Measurements from ENCODE around the gene PTX4.

The PTX4 gene

DNA sequence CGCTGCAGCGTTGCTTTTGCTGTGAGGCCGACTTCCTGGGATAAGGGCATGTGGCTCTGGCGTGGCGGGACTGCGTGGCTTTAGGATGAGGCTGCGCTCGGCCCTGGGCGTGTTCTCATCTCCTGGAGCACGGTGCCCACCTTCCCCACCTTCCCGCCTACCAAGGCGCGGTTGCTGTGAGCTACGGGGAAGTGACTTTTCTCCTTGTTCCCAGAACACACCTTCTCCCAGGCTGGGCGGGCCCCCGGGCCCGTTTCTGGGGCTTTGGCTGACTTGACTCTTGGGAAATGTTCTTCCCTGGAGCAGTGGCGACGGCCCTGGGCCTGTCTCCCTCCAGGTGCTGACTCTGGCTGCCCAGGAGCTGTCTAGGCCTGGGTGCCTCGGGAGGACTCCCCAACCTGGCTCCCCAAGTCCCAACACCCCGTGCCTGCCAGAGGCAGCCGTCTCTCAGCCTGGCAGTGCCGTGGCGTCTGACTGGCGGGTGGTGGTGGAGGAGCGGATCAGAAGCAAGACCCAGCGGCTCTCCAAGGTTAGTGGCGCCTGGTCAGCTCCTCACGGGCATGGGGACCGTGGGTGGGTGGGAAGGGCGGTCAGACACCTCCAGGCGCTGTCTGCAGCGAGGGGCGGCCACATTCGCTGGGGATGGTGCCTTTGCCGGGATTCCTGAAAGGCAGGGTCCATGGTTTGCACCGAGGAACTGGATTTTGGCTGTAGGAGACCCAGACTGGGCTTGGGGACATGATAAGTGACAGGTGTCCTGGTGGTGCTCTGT is 16.5 kb upstream of the PTX4 start:
- H3K4me3 ChIP-seq (ENCODE audit: low read length): no peak overlapping the region
- no peak overlapping the region for H3K27ac ChIP-seq (ENCODE audit: low read length)
- no peak overlapping the region for H3K9ac ChIP-seq (ENCODE audit: low read length)
- no peaks in the 10 kb centered on the region for H3K4me1 ChIP-seq (ENCODE audit: control insufficient read depth, low read depth, low read length)
- peaks cover 34% of the 10 kb centered on the region for H3K36me3 ChIP-seq (ENCODE audit: control insufficient read depth, low read depth, low read length)
- no peaks in the 10 kb centered on the region for H3K9me3 ChIP-seq (ENCODE audit: control insufficient read depth, low read depth, low read length)
- H3K27me3 ChIP-seq (ENCODE audit: control insufficient read depth, insufficient read depth, low read length): no peaks in the 10 kb centered on the region

DNA sequence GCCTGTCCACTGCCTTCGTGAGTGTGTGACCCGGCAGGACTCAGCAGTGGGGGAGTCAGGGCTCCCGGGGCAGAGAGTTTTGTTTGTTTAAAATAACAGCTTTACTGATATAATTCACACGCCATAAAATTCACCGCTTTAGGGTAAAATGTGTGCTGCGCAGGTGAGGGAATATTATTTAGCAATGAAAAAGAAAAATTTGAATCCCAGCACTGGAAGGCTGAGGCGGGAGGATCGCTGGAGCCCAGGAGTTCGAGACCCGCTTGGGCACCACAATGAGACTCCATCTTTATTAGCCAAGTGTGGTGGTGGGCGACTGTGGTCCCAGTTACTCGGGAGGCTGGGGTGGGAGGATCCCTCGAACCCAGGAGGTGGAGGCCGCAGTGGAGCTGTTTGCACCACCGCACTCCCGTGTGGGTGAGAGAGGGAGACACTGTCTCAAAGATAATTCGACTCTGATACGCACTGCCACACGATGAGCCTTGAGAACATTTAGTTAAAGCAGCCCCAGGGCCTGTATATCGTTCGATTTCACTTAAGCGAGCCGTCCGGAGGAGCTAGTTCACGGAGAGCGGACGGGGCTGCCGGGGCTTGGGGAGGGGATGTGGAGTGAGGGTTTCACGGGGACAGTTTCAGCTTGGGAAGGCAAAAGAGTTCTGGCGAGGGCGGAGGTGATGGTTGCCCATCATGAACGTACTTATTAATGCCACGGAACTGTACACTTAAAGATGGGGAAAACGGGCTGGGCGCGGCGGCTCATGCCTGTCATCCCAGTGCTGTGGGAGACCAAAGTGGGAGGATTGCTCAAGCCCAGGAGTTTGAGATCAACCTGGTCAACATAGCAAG is 14.6 kb upstream of the PTX4 start:
- Histone ChIP-seq H3K4me1 (ENCODE audit: control insufficient read depth, low read depth, low read length) (no peaks in the 10 kb centered on the region), H3K9ac (ENCODE audit: low read length) (no peak overlapping the region), H3K27me3 (ENCODE audit: control insufficient read depth, insufficient read depth, low read length) (no peaks in the 10 kb centered on the region), H3K27ac (ENCODE audit: low read length) (no peak overlapping the region), H3K36me3 (ENCODE audit: control insufficient read depth, low read depth, low read length) (peaks cover 41% of the 10 kb centered on the region), H3K4me3 (ENCODE audit: low read length) (no peak overlapping the region), H3K9me3 (ENCODE audit: control insufficient read depth, low read depth, low read length) (no peaks in the 10 kb centered on the region)

DNA sequence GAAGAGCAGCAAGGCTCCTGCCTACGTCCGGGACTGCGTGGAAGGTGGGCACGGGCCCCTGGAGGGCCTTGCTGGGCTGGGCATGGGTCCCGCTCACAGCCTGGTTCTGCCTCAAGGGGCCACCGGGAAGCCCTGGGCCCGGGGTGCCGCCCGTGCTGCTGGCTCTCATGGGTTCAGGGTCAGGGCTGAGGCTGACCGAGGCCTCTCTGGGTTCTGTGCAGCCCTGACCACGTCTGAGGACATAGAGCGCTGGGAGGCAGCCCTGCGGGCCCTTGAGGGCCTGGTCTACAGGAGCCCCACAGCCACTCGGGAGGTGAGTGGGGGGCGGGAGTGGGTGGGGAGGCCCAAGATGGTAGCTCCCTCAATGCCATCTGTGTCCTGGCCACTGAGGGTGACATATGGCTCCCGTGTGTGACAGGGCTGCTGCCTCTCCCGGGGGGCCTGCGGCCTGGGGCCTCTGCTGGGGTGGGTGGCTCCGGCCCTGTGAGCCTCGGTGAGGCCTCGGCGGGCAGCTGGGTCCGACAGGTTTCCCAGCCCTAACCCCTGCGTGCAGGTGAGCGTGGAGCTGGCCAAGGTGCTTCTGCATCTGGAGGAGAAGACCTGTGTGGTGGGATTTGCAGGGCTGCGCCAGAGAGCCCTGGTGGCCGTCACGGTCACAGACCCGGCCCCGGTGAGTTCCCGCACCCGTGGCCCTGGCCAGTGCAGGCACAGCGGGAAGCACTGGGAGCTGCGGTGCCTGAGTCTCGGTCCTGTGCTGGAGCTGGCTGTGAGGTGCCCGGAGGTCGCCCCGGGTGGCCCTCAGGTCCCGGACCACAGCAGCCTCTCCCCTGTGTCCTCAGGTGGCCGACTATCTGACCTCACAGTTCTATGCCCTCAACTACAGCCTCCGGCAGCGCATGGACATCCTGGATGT is 13.6 kb upstream of the PTX4 start:
- H3K27ac ChIP-seq (ENCODE audit: low read length): no peak overlapping the region
- H3K4me3 ChIP-seq (ENCODE audit: low read length): no peak overlapping the region
- H3K4me1 ChIP-seq (ENCODE audit: control insufficient read depth, low read depth, low read length): no peaks in the 10 kb centered on the region
- no peak overlapping the region for H3K9ac ChIP-seq (ENCODE audit: low read length)
- H3K36me3 ChIP-seq (ENCODE audit: control insufficient read depth, low read depth, low read length): peaks cover 49% of the 10 kb centered on the region
- no peaks in the 10 kb centered on the region for H3K9me3 ChIP-seq (ENCODE audit: control insufficient read depth, low read depth, low read length)
- H3K27me3 ChIP-seq (ENCODE audit: control insufficient read depth, insufficient read depth, low read length): no peaks in the 10 kb centered on the region

DNA sequence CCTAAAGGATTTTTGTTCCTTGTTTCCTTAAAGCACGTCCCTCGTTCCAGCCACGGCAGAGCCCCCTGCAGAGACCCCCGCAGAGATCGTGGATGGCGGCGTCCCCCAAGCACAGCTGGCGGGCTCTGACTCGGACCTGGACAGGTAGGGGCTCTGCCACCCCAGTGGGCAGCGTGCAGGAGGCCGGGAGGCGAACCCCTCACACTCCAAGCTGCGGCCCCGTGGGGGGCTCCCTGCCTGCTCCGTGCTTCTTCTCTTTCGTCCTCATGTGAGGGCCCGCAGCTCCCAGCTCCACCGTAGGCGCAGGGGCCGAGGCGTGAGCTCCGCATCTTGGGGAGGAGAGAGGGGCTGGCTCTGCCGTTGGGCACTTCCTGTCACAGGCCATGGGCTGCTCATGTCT is 12.9 kb upstream of the PTX4 start:
- Histone ChIP-seq H3K27ac (ENCODE audit: low read length) (no peak overlapping the region), H3K9me3 (ENCODE audit: control insufficient read depth, low read depth, low read length) (no peaks in the 10 kb centered on the region), H3K4me3 (ENCODE audit: low read length) (no peak overlapping the region), H3K4me1 (ENCODE audit: control insufficient read depth, low read depth, low read length) (no peaks in the 10 kb centered on the region), H3K9ac (ENCODE audit: low read length) (no peak overlapping the region), H3K36me3 (ENCODE audit: control insufficient read depth, low read depth, low read length) (peaks cover 47% of the 10 kb centered on the region), H3K27me3 (ENCODE audit: control insufficient read depth, insufficient read depth, low read length) (no peaks in the 10 kb centered on the region)

DNA sequence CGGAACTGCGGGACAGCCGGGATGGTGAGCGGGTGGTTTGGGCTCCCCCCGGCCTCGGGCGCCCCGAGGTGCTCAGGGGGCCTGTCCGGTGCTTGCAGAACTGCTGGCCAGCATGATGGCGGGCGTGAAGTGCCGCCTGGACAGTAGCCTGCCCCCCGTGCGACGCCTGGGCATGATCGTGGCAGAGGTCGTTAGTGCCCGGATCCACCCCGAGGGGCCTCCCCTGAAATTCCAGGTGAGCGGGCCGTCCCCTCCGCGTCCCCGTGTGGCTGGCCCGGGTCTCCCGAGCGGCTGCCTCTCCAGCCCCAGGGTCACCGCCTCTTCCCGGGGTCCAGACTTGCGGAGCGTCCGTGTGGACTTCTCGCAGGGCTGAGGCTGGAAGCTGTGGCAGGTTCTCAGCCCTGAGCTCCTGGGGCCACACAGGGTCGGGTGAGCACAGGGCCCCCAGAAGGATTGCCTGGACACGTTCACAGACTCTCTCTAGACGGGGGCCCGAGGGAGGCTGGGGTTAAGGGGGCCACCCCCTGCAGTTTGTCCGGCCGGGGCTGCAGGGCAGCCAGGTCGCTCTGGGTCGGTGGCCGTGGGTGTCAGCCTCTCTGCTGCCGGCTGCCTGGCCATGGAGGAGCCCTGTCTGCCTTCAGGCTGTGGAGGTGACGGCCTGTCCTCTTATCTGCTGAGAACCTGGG is 11.9 kb upstream of the PTX4 start:
- Histone ChIP-seq H3K27me3 (ENCODE audit: control insufficient read depth, insufficient read depth, low read length) (no peaks in the 10 kb centered on the region), H3K27ac (ENCODE audit: low read length) (no peak overlapping the region), H3K4me3 (ENCODE audit: low read length) (no peak overlapping the region), H3K4me1 (ENCODE audit: control insufficient read depth, low read depth, low read length) (no peaks in the 10 kb centered on the region), H3K9me3 (ENCODE audit: control insufficient read depth, low read depth, low read length) (no peaks in the 10 kb centered on the region), H3K9ac (ENCODE audit: low read length) (no peak overlapping the region), H3K36me3 (ENCODE audit: control insufficient read depth, low read depth, low read length) (peaks cover 49% of the 10 kb centered on the region)

DNA sequence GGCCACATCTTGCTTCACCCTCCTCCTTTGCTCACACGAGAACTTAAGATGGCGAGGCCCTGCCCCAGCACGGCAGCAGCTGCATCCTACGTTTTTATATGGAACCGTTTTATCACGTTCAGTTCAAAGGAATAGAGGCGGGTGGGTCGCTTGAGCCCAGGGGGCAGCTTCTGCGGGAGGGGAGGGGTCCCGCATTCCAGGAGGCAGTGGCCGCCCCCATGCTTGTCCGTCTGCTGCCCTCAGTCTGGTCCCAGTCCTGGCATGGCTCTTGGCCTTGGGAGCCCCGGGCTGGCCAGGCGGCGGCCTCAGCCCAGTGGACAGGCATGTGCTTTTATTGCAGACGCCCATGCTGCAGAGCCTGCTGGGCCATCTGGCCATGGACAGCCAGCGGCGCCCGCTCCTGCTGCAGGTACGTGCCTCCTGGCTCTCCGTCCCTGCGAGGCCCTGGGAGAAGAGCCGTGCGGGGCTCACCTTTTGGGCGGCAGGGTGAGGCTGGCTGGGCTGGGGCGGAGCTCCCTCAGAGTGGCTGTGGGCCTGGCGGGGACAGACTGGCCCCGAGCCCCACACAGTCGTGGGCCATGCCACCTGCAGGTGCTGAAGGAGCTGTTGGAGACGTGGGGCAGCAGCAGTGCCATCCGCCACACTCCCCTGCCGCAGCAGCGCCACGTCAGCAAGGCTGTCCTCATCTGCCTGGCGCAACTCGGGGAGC is 11.2 kb upstream of the PTX4 start:
- H3K9ac ChIP-seq (ENCODE audit: low read length): no peak overlapping the region
- no peak overlapping the region for H3K4me3 ChIP-seq (ENCODE audit: low read length)
- no peaks in the 10 kb centered on the region for H3K9me3 ChIP-seq (ENCODE audit: control insufficient read depth, low read depth, low read length)
- no peaks in the 10 kb centered on the region for H3K27me3 ChIP-seq (ENCODE audit: control insufficient read depth, insufficient read depth, low read length)
- H3K4me1 ChIP-seq (ENCODE audit: control insufficient read depth, low read depth, low read length): no peaks in the 10 kb centered on the region
- H3K36me3 ChIP-seq (ENCODE audit: control insufficient read depth, low read depth, low read length): peaks cover 51% of the 10 kb centered on the region
- H3K27ac ChIP-seq (ENCODE audit: low read length): no peak overlapping the region

DNA sequence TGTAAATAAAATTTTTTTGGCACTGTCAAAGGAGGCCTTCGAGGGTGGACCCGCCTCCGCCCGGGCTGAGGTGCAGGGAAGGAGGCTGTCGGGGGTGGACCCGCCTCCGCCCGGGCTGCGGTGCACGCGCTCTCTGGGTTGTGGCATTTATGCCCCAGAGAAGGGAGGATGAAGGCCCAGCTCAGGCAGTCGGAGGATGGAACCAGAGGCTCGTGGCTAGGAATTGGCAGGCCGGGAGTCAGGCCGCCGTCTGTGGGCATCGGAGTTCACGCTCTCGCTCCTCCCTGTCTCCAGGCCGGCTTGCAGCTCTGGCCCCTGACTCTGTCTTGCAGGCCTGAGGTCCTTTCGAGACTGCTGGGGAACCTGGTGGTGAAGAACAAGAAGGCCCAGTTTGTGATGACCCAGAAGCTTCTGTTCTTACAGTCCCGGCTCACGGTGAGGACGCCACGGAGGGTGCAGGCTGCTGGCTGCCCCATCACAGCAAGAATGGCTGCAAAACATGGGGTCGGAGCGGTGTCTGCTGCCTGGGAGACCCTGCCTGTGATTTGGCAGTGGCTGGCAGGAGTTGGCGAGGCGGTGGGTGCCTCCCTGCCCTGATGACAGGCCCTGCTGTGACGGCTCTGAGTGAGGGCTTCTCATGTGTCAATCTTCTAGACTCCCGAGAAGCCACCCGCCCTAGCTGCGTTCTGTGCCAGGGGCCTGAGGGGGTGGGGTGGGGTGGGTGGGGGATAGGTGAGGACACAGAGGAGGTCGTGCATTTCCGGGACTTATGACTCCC is 10.3 kb upstream of the PTX4 start:
- H3K27ac ChIP-seq (ENCODE audit: low read length): no peak overlapping the region
- no peaks in the 10 kb centered on the region for H3K9me3 ChIP-seq (ENCODE audit: control insufficient read depth, low read depth, low read length)
- no peak overlapping the region for H3K4me3 ChIP-seq (ENCODE audit: low read length)
- peaks cover 51% of the 10 kb centered on the region for H3K36me3 ChIP-seq (ENCODE audit: control insufficient read depth, low read depth, low read length)
- H3K9ac ChIP-seq (ENCODE audit: low read length): no peak overlapping the region
- H3K27me3 ChIP-seq (ENCODE audit: control insufficient read depth, insufficient read depth, low read length): no peaks in the 10 kb centered on the region
- no peaks in the 10 kb centered on the region for H3K4me1 ChIP-seq (ENCODE audit: control insufficient read depth, low read depth, low read length)

DNA sequence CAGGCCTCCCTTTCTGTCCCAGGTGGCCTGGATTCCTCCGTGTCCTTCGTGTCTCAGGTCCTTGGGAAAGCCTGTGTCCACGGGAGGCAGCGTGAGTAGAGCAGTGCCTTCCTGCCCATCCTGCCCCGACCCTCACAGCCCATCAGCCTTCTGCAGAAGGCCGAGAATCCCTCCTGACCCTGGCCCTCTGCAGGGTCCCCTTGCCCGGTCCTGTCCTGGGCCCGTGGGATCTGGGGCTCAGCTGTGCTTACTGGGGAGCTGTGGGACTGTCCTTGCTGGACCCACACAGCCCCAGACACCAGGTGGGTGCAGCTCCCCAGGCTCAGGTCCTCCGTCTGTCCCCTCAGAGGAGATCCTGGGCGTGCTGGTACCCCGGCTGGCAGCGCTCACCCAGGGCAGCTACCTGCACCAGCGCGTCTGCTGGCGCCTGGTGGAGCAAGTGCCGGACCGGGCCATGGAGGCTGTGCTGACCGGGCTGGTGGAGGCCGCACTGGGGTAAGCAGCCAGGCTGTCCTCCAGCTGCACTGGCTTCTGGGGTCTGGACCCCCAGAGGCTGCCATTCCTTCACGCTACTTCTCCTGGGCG is 8.4 kb upstream of the PTX4 start:
- no peaks in the 10 kb centered on the region for H3K4me1 ChIP-seq (ENCODE audit: control insufficient read depth, low read depth, low read length)
- H3K4me3 ChIP-seq (ENCODE audit: low read length): no peak overlapping the region
- H3K9ac ChIP-seq (ENCODE audit: low read length): no peak overlapping the region
- H3K27ac ChIP-seq (ENCODE audit: low read length): no peak overlapping the region
- H3K27me3 ChIP-seq (ENCODE audit: control insufficient read depth, insufficient read depth, low read length): no peaks in the 10 kb centered on the region
- no peaks in the 10 kb centered on the region for H3K9me3 ChIP-seq (ENCODE audit: control insufficient read depth, low read depth, low read length)
- peaks cover 35% of the 10 kb centered on the region for H3K36me3 ChIP-seq (ENCODE audit: control insufficient read depth, low read depth, low read length)

DNA sequence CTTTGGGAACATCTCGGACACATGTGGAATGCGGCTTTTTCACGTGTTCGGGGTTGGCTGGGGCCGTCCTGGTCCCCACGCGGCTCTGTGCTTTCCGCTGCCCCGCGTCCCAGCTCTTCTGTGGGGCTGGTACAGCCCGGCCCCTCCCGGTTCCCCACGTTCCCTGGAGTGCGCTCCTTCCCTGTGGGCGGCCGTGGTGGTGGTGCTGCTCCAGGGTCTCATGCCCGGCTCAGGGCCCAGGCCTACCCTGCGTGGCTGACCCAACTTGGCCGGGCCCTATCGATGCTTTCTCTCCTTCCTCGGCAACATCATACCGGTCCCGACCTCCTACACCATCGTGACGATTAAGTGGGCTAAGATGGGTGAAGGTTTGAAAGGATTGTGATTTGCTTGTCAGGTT is 7.7 kb upstream of the PTX4 start:
- H3K4me3 ChIP-seq (ENCODE audit: low read length): no peak overlapping the region
- no peaks in the 10 kb centered on the region for H3K9me3 ChIP-seq (ENCODE audit: control insufficient read depth, low read depth, low read length)
- no peaks in the 10 kb centered on the region for H3K4me1 ChIP-seq (ENCODE audit: control insufficient read depth, low read depth, low read length)
- no peak overlapping the region for H3K27ac ChIP-seq (ENCODE audit: low read length)
- H3K9ac ChIP-seq (ENCODE audit: low read length): no peak overlapping the region
- H3K27me3 ChIP-seq (ENCODE audit: control insufficient read depth, insufficient read depth, low read length): no peaks in the 10 kb centered on the region
- H3K36me3 ChIP-seq (ENCODE audit: control insufficient read depth, low read depth, low read length): peaks cover 32% of the 10 kb centered on the region

DNA sequence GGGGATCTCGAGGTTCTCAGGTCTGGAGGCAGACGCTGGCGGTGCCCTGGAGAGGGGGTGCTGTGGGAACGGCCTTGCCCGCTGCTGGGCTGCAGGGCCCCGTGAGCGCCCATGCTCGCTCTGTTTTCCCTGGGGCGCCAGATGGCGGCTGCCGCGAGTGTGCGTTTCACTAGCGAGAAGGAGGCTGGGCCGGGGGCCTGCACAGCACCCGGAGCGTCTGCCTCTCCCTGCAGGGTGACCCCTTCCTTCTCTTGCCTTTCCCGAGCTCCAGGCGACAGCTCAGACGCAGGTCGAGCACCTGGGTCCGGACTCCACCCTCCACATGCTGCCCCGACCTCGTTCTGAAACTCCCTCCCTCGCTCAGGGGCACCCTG is 7.1 kb upstream of the PTX4 start:
- Histone ChIP-seq H3K36me3 (ENCODE audit: control insufficient read depth, low read depth, low read length) (peaks cover 32% of the 10 kb centered on the region), H3K9me3 (ENCODE audit: control insufficient read depth, low read depth, low read length) (no peaks in the 10 kb centered on the region), H3K4me1 (ENCODE audit: control insufficient read depth, low read depth, low read length) (no peaks in the 10 kb centered on the region), H3K4me3 (ENCODE audit: low read length) (no peak overlapping the region), H3K27me3 (ENCODE audit: control insufficient read depth, insufficient read depth, low read length) (no peaks in the 10 kb centered on the region), H3K9ac (ENCODE audit: low read length) (no peak overlapping the region), H3K27ac (ENCODE audit: low read length) (no peak overlapping the region)
